GM12873 (cell line): ENCODE results near the gene SUFU.

ENCODE experiments used
- CTCF ChIP-seq: IDR thresholded peaks from 2 replicates; pipeline ENCODE4 v1.5.1; 2012; ENCODE audit warnings: low read depth, mild to moderate bottlenecking, moderate library complexity, low read length, control low read depth; ENCODE audit not compliant: insufficient read depth; ENCODE audit errors: missing control alignments

Gene SUFU

GRCh38 chr10:102616066-102616770, 112.4 kb downstream of the SUFU start:
- TF ChIP-seq CTCF, result no peak

GRCh38 chr10:102617041-102617440, 113.3 kb downstream of the SUFU start:
- no peak for TF ChIP-seq CTCF

- TF ChIP-seq CTCF, result no peak
These were observed 114.0 kb downstream of the SUFU start for GRCh38 chr10:102617816-102618215.

GRCh38 chr10:102619281-102619981, 115.7 kb downstream of the SUFU start:
- TF ChIP-seq CTCF, result no peak

GRCh38 chr10:102620138-102620590, 116.4 kb downstream of the SUFU start:
- no peak for TF ChIP-seq CTCF

GRCh38 chr10:102620591-102621442, 117.0 kb downstream of the SUFU start:
- no peak for TF ChIP-seq CTCF
